ENCODE data around the gene SFXN5.

The SFXN5 gene

DNA sequence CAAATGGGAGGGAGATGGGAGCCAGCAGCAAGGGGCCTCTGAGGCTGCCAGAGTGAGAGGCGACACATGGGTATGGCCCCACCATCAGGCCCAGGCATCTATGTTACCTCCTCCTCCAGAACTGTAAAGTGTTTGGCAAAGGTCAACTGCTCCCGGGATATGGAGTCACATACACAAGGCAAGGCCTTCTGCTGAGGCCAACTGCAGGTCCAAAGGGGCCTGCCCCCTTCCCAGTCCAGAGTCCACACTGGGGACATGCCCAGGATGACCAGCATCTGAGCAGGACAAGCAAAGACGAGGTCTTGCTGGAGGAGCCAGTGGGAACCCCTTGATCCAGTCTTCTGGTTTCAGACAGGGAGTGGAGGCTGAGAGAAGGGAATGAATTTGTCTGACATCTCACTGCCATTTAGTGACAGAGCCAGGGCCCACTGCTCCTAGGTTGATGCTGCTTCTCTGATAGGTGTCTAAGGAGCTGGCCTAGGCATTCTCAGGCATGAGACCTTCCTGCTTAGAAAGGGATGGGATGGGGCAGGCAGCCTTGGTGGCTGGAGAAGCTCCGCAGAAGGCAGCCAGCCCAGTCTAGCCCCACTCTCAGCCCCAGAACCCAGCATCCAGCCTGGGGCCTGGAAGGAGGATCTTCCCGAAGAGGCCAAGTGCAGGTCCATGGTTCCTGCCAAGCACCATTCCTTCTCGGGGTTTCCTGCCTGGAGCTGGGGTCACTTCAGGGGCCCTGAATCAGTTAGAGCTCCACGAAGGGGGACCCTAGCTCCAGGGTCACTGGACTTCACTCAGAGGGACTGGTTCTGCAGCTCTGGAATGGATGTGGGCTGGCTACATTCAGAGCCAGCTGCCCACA is 127.7 kb downstream of the SFXN5 start:
- DNase-seq (ENCODE audit: low read depth, low spot score): no peak

DNA sequence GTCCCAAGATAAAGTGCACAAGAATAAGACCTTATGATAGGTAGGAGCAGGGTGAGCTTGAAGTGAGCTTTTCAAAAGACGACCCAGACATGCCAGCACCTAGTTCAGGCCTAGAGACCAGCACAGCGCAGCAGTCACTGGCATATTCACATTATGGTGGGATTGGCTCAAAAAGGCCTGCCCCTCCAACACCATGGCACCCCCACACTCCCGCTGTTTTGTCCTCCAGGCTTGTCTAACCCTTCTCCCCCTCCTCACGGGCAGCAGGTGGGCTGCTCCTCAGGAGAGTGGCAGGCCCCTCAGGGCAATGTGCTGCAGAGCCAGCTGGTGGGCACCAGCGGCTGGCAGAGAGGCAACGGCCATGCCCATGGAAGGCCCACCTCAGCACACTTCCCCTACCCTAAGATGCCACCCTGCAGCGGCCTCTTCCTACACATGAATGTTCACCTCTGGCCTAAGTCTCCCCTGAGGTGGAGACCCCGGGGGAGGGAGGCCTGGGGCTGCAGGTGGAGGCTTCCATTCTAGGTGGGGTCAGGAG is 128.6 kb downstream of the SFXN5 start:
- no peak for DNase-seq (ENCODE audit: low read depth, low spot score)

DNA sequence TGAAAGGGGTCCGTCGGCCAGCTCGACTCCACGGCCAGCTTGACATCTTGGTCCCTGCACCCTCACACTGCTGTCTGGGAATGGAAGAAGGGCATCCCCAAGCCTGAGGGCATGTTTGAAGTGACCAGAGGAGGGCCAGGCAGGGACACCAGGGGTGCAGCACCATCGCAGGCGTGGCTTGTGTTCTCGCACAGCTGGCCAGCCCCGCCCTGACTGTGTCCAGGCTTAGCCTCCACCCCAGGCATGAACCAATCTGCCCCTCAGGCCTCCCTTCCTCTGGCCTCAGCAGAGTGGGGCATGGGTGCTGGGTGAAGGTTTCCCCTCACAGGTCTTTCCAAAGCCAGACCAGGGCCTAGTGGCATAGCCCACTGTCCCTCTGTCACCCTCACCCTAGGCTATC is 129.2 kb downstream of the SFXN5 start:
- no peak for DNase-seq (ENCODE audit: low read depth, low spot score)

DNA sequence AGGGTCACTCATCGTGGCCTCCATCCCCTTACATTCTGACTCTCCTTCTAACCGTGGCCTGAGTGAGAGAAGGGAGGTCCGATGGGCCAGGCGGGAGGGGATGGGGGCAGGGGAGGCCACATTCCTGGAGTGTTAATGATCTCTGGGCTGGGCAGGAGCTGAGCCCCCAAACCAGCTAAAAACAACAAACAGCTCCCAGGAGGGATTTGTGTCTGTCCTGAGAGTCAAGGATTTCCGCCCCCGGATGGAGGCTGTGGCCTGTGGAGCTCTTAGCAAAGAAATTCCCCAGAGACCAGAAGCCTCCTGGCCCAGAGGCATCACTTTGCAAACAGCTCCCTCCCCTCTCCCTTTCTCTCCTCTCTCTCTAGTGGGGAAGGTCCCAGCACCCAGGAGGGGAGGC is 130.7 kb downstream of the SFXN5 start:
- no peak for DNase-seq (ENCODE audit: low read depth, low spot score)

DNA sequence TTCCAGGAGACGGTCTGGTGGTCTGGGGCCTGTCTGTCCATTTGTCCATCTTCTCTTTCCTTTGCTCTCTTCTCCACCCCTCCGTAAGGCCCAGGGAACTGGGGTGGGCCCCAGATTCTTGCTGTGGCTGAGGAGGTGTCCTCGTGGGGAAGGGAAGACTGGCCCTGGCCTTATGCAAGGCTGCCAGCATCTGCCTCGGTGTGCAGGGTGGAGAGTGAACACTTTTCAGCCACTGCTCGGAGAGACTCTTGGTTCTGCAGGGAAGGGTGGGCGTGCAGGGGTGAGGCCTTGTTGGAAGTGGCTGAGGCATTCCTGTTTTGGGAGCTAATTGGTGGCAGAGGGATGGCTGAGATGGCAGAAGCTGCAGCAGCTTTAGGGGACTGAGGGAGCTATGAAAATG is 131.2 kb downstream of the SFXN5 start:
- DNase-seq (ENCODE audit: low read depth, low spot score): no peak

DNA sequence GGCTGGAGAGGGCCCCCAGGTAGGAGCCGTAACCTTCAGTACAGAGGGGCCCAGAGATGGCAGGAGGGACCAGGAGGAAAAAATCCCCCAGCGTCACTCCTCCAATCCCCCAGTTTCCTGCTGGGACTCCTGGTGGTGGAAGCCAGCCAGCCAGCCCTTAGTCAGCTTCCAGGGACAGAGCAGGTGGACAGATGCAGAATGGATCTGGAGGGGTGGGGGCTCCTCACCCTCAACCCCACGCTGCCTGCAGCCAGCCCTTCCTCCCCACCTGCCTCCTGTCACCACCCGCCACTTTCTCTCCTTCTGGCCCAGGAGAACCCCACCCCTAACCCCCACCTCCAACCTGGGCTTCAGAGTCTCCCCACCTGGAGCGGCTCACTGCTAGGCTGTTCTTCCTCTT is 133.1 kb downstream of the SFXN5 start:
- no peak for DNase-seq (ENCODE audit: low read depth, low spot score)

DNA sequence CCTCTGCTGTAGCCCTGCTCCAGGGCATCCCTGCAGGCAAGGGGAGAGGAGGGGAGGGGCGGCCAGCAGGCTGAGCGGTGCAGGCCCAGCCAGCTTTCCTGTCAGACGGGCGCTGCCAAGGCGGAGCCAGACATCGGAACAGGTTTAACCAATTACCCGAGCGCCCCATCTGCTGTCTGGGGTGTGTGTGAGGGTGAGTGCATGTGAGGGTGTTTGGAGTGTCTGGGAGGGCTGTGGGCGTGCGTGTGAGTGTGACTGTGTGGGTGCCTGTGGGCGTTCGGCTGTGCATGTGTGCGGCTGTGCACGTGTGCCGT is 134.2 kb downstream of the SFXN5 start:
- DNase-seq (ENCODE audit: low read depth, low spot score): no peak

DNA sequence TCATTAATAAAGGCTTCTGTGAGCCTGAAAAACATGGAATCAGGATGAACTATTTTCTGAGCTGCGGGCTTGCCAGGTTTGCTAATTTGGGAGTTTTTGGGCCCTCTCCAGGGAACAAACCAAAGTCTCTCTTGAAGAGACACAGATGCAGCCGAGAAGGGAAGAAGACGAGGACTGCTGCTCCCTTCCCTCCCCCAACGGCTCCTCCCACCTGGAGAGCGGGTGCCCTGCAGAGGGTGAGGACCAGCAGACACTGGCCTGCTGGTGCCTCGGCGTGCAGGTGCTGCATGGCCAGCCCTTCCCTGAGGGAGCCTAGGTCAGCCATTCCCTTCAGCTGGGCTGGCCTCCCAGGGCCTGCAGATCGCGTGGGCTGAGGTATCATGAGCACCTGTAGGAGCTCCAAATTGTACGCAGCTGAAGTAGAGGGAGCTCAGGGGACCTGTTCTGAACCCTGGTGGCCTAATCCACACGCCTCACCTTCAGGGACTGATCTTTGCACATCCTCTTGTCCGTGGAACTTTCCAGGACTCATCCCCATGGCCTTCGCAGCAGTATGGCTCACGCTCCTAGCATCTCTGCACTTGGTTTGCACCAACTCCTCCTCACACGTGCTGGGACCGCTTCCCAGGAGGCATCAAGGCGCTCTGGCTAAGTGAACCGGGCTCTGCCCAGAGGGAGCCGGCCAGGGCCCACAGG is 134.7 kb downstream of the SFXN5 start:
- DNase-seq (ENCODE audit: low read depth, low spot score): no peak

DNA sequence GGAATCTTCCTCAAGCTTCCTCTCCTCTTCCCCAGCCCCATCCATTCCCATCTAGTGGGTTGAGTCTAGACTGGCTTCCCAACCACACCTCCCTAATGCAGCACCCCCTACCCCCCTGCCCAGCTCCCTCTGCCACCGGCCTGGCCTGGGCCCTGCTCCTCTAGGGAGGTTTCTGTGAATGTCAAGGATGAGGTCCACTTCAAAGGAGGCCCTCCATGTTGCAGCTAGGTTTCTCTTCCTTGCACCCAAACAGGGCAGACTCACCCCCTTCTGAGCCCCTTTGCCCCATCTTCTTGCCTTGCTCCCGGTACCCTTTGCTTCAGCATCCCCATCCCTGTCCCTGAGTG is 135.9 kb downstream of the SFXN5 start:
- no peak for DNase-seq (ENCODE audit: low read depth, low spot score)

DNA sequence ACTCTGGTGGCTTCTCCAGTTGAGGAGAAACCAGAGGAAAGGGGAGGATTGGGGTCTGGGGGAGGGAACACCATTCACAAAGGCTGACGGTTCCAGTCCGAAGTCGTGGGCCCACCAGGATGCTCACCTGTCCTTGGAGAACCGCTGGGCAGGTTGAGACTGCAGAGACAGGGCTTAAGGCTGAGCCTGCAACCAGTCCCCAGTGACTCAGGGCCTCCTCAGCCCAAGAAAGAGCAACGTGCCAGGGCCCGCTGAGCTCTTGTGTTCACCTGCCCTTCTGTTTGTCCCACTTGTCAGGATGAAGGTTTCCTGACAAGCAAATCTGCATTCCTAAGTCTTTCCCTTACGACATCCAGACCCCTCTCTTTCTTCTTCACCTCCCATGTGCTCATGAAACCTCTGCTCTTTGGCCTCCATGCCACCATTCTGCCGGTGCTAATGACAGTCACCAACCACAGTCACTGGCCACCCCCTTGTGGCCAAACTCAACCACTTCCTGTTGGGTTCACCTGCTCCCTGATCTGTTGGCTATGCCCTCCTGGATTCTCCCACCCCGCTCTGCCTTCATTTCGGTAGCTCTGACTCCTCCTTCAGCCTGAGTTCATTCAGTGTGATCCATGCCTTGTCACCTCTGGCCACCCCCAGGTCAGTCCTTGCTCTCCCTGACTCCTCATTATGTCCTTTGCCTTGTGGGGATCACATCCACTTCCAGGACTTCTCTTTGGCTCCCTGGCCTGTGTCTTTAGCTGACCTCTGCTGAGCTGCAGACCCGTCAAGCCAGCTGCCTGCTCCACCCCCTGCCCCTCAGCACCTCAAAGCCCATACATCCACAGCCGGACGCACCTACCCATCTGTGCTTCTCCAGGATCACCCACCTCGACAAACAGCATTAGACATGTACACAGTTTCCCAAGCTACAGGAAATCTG is 136.6 kb downstream of the SFXN5 start:
- no peak for DNase-seq (ENCODE audit: low read depth, low spot score)

DNA sequence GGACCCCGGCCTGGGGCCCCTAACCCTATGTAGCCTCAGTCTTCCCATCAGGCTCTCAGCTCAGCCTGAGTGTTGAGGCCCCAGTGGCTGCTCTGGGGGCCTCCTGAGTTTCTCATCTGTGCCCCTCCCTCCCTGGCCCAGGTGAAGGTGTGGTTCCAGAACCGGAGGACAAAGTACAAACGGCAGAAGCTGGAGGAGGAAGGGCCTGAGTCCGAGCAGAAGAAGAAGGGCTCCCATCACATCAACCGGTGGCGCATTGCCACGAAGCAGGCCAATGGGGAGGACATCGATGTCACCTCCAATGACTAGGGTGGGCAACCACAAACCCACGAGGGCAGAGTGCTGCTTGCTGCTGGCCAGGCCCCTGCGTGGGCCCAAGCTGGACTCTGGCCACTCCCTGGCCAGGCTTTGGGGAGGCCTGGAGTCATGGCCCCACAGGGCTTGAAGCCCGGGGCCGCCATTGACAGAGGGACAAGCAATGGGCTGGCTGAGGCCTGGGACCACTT is 137.8 kb downstream of the SFXN5 start:
- DNase-seq (ENCODE audit: low read depth, low spot score): no peak

DNA sequence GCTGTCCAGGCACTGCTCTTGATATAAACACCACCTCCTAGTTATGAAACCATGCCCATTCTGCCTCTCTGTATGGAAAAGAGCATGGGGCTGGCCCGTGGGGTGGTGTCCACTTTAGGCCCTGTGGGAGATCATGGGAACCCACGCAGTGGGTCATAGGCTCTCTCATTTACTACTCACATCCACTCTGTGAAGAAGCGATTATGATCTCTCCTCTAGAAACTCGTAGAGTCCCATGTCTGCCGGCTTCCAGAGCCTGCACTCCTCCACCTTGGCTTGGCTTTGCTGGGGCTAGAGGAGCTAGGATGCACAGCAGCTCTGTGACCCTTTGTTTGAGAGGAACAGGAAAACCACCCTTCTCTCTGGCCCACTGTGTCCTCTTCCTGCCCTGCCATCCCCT is 138.3 kb downstream of the SFXN5 start:
- no peak for DNase-seq (ENCODE audit: low read depth, low spot score)

DNA sequence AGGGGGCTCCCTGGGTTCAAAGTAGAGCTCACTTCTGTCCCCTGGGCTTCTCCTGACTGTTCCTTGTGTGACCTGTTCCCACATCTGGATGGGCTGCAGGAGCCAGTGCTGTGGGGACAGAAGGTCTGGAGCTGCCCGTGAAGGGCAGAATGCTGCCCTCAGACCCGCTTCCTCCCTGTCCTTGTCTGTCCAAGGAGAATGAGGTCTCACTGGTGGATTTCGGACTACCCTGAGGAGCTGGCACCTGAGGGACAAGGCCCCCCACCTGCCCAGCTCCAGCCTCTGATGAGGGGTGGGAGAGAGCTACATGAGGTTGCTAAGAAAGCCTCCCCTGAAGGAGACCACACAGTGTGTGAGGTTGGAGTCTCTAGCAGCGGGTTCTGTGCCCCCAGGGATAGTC is 138.7 kb downstream of the SFXN5 start:
- DNase-seq (ENCODE audit: low read depth, low spot score): no peak

DNA sequence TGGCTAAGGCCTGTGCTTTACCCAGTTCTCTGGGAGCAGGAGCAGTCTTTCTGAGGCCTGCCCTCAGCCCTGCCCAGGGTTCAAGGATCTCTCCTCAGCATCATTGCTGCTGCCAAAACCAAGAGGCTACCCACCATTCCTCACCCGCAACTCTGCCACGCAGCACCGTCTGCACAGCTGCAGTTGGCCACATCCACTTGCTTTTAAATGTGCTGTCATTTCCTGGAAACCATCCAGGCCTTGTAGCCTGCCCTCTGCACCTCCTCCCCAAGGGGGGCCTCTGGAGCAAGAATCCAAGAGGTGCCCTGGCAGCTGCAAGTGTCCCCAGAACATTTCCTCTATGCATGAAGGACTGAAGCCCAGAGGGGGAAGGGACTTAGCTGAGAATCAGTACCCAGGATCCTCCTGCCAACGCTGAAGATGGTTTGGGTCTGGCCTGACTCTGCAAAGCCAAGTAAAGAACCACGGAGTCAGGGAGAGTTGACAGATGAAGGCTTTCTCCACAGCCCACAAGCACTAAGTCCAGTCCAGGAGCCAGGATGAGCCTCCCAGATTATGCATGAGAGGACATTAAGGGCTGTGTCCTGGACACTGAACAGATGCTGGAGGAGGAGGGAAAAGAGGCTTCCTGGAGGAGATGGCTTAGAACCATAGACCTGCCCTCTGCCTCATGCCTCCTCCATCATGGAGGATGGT is 139.3 kb downstream of the SFXN5 start:
- no peak for DNase-seq (ENCODE audit: low read depth, low spot score)

DNA sequence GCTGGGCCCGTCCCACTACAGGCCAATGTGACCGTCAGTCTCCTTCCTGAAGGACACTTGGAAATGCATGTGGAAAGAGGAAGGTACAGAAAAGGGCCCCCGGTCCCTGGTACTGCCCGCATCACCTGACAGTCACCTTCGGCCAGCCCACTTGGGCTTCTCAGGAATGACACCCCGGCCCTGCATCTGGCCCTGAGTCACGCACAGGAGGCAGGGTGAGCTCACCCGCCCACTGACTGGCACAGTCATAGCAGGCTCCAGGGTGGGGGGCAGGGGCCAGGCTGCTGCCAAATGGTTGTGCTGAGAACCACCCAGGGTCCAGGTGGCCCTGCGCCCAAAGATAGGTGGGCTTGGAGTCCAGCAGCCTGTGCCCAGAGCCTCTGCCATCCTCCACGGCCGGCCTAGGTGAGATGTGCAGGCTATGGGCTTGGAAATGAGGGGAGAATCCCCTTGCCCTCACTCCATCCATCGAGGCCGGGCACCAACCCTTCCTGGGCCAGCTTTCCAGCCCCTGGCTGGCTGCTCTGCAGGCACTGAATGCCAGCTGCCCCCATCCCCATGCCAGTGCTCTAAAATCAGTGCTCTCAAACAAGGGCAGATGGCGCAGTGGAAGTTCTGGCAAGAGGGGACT is 140.1 kb downstream of the SFXN5 start:
- no peak for DNase-seq (ENCODE audit: low read depth, low spot score)

DNA sequence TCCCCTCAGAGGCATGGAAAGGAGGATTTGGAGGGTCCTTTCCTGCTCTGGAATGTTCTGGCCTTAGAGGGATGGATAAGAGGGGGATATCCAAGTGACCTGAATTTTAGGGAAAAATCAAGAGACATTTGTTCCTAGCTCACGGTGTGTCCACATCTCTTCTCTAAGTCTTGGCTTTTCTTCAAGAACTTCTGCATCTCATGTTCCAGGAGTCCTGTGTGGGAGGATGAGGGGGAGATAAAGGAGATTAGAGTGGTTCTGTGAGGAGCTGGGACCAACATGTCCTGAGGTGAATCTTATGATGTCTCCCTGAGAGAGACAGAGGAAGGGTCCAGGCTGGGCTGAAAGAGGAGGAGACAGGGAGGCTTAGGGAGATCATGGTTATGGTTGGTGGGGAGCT is 142.5 kb downstream of the SFXN5 start:
- no peak for DNase-seq (ENCODE audit: low read depth, low spot score)

DNA sequence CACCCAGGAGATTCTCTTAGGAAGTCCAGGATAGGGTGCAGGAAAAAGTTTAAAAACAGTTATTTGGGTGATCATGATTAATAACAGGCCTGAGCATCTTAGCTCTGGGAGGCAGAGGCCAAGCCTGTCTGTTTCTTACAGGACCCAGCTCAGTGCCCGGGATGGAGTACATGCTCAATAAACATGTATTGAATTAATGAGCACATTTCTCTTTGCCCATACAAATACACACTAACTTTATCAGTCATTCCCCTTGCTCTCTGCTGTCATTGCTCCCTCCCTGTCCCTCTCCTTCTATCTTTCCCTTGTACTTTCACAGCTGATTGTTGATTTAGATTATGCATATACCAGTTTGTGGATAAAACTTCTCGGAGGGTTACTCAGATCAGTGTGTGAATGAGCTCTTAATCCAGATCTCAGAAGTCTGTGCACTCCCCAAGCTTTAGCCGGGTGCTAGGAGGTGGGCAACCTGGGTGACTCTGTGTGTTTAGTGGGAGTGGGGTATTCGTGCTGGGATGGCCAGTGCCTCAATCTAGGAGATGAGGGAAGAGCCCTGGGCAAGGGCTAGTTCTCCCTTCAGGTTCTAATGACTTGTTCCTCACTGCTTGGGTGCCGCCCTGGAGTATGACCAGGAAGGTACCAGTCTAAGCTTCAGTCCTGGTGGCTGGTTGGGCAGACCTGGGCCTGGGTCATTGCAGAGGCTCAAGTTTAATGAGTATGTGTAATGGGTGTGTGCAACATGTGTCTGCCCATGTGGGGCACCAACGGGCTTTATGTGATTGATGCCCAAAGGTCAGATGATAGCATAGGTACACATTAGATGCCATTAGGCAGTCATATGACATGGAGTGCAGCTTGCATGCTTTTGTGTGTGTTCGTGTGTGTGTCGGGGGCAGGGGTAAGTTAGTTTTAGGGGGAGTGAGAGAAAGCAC is 143.6 kb downstream of the SFXN5 start:
- no peak for DNase-seq (ENCODE audit: low read depth, low spot score)

DNA sequence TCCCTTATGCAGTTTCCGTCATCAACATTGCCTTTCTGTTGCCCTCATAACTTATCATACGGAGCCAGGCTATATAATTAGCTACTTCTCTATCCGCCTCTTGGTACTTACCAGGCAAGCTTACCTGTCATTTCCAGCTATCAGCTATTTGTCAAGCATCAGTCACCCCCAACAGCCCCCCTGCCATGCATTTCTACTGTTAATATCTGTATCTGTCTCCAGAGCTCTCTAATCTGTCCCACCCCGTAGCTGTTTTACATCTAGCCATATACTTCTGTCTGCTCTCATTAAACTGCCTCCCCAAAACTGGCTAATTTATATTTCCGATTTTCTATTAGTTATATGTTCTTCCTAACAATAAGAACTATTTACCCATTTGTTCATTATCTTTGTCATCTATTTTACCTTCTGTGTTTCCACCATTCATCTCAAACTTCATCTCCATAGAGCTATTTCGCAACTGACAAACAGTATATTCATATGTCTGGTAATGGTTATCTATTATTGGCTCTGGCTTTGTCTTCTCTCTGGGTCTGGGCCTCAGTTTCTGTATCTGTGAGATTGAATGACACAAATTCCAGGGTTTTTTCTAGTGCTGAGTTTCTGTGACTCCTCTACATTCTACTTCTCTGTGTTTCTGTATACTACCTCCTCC is 144.6 kb downstream of the SFXN5 start:
- no peak for DNase-seq (ENCODE audit: low read depth, low spot score)

DNA sequence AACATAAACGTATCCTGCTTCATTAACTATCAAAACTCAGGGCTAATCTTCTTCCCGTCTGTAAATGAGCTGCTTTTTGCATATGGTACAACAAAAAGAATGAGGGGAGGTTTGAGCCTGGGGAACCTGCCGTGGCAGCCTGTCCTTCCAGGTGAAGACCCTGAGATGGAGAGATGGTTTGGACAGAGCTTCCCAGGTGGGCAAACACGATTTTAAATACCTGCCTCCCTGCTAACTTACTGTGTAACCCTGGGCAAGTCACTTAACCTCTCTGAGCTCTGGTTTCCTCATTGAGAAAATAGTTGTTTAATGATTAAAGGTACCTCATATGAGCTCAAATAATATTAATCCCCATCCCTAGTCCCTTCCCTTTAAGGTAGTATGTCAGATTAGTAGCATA is 145.1 kb downstream of the SFXN5 start:
- DNase-seq (ENCODE audit: low read depth, low spot score): no peak
